GM23338 (cell line): ENCODE data around the gene MICAL3. TPM values are rescaled to one million over a fixed set of nuclear protein-coding genes. Genes with fewer than 3 reads are reported as not detected.

Source experiments
- ATAC-seq: fragments of 200-7000 bp; cut with Tn5 transposase; 3 replicates; pipeline ENCODE4 v1.9.1; 2020
- DNase-seq: peaks from one replicate; pipeline ENCODE4 v3.0.0-alpha.2; 2015; ENCODE audit warnings: low spot score
- H2AFZ ChIP-seq: fragments of 200-600 bp; sonication (generic); 2 replicates; pipeline ENCODE4 v1.8.0; 2016; ENCODE audit warnings: antibody characterized with exemption, mild to moderate bottlenecking, moderate library complexity
- H3F3A ChIP-seq: fragments of 200-600 bp; sonication (generic); replicated peaks from 2 replicates; pipeline ENCODE4 v1.8.0; 2017; ENCODE audit warnings: antibody characterized with exemption, mixed run types, low read depth
- H3K27ac ChIP-seq: fragments of 200-600 bp; sonication (generic); 2 replicates; pipeline ENCODE4 v1.6.1; 2016; ENCODE audit warnings: low read depth
- H3K27me3 ChIP-seq: fragments of 200-600 bp; sonication (generic); 2 replicates; pipeline ENCODE4 v1.8.0; 2016; ENCODE audit warnings: mild to moderate bottlenecking, mixed run types, moderate library complexity; ENCODE audit not compliant: insufficient read depth
- H3K36me3 ChIP-seq: fragments of 200-600 bp; sonication (generic); 2 replicates; pipeline ENCODE4 v1.8.0; 2016; ENCODE audit warnings: mild to moderate bottlenecking; ENCODE audit not compliant: insufficient read depth
- H3K4me1 ChIP-seq: fragments of 200-600 bp; sonication (generic); 2 replicates; pipeline ENCODE4 v1.8.0; 2016; ENCODE audit warnings: mild to moderate bottlenecking, moderate library complexity; ENCODE audit not compliant: insufficient read depth
- H3K4me2 ChIP-seq: fragments of 200-600 bp; sonication (generic); 2 replicates; pipeline ENCODE4 v1.7.1; 2017; ENCODE audit warnings: mixed run types
- H3K4me3 ChIP-seq: fragments of 200-600 bp; sonication (generic); 2 replicates; pipeline ENCODE4 v1.6.1; 2016; ENCODE audit warnings: mixed run types
- H3K79me2 ChIP-seq: fragments of 200-600 bp; sonication (generic); replicated peaks from 2 replicates; pipeline ENCODE4 v1.8.0; 2017; ENCODE audit warnings: mild to moderate bottlenecking; ENCODE audit not compliant: insufficient read depth
- H3K9me2 ChIP-seq: fragments of 200-600 bp; sonication (generic); 2 replicates; pipeline ENCODE4 v1.8.0; 2017; ENCODE audit not compliant: insufficient read depth
- H4K20me1 ChIP-seq: fragments of 200-600 bp; sonication (generic); replicated peaks from 2 replicates; pipeline ENCODE4 v1.8.0; 2017; ENCODE audit warnings: mild to moderate bottlenecking; ENCODE audit not compliant: insufficient read depth
- H3K27ac Mint-ChIP-seq: 2 replicates; pipeline ENCODE4 v1.8.0; 2020; ENCODE audit warnings: inconsistent platforms, mild to moderate bottlenecking, moderate library complexity, mixed read lengths
- H3K27me3 Mint-ChIP-seq: 3 replicates; pipeline ENCODE4 v1.8.0; 2022; ENCODE audit warnings: low read depth, mild to moderate bottlenecking, moderate library complexity, mixed read lengths, inconsistent platforms; ENCODE audit not compliant: insufficient read depth, poor library complexity
- H3K36me3 Mint-ChIP-seq: 3 replicates; pipeline ENCODE4 v1.8.0; 2021; ENCODE audit warnings: low read depth, mild to moderate bottlenecking, inconsistent platforms, moderate library complexity, mixed read lengths
- H3K4me1 Mint-ChIP-seq: 3 replicates; pipeline ENCODE4 v1.8.0; 2020; ENCODE audit warnings: mild to moderate bottlenecking, inconsistent platforms, mixed read lengths
- H3K4me3 Mint-ChIP-seq: 3 replicates; pipeline ENCODE4 v1.8.0; 2021; ENCODE audit warnings: moderate library complexity, mild to moderate bottlenecking, inconsistent platforms, mixed read lengths
- H3K9me3 Mint-ChIP-seq: 3 replicates; pipeline ENCODE4 v1.8.0; 2020; ENCODE audit warnings: moderate library complexity, mild to moderate bottlenecking, inconsistent platforms, mixed read lengths
- CREB1 ChIP-seq: fragments of 250-450 bp; sonication (Bioruptor Pico); IDR thresholded peaks from 2 replicates; pipeline ENCODE4 v1.5.0; 2020; ENCODE audit warnings: low read depth, mild to moderate bottlenecking, moderate library complexity
- EZH2 ChIP-seq: fragments of 200-600 bp; sonication (generic); IDR thresholded peaks from one replicate; pipeline ENCODE4 v1.8.0; 2017; ENCODE audit warnings: antibody characterized with exemption, mild to moderate bottlenecking, low read depth; ENCODE audit not compliant: unreplicated experiment
- EZH2phosphoT487 ChIP-seq: fragments of 200-600 bp; sonication (generic); IDR thresholded peaks from one replicate; pipeline ENCODE4 v1.8.1; 2018; ENCODE audit warnings: antibody characterized with exemption; ENCODE audit not compliant: unreplicated experiment
- JUNB ChIP-seq: IDR thresholded peaks from one replicate; pipeline ENCODE4 v1.6.1; 2016; ENCODE audit warnings: antibody characterized with exemption; ENCODE audit not compliant: unreplicated experiment
- NANOG ChIP-seq: IDR thresholded peaks from 2 replicates; pipeline ENCODE4 v1.6.1; 2016; ENCODE audit warnings: antibody characterized with exemption, borderline replicate concordance
- POLR2AphosphoS5 ChIP-seq: IDR thresholded peaks from 2 replicates; pipeline ENCODE4 v1.6.1; 2016; ENCODE audit warnings: antibody characterized with exemption, low read depth
- STAT1 ChIP-seq: IDR thresholded peaks from one replicate; pipeline ENCODE4 v1.6.1; 2016; ENCODE audit warnings: antibody characterized with exemption; ENCODE audit not compliant: unreplicated experiment
- ZNF114 ChIP-seq: fragments of 250-450 bp; sonication (Bioruptor Pico); IDR thresholded peaks from 2 replicates; pipeline ENCODE4 v1.5.0; 2020; ENCODE audit warnings: mild to moderate bottlenecking, moderate library complexity
- ZNF331 ChIP-seq: fragments of 250-450 bp; sonication (Bioruptor Pico); IDR thresholded peaks from 2 replicates; pipeline ENCODE4 v1.5.0; 2020; ENCODE audit warnings: low read depth, mild to moderate bottlenecking, moderate library complexity
- polyA plus RNA-seq: library from polyadenylated mRNA; unstranded; fragments of >200 nt; fragmentation: Nextera tagmentation; extraction: Ambion mirVana; gene quantifications from 2 replicates; pipeline ENCODE4 v1.2.1, GENCODE V29; 2016
- total RNA-seq: library from RNA; depleted of rRNA; stranded (reverse); fragments of >200 nt; shearing (Covaris generic); gene quantifications from 2 replicates; pipeline ENCODE4 v1.2.3, GENCODE V29; 2014
- TF ChIP-seq, protein P1 (sequence below), 2 experiments: fragments of 200-600 bp in 1 of 2; sonication (generic) in 1 of 2; conservative IDR thresholded peaks; 2 replicates each; pipeline versions ENCODE4 v1.5.1 to v1.6.1; 2016 to 2017; ENCODE audit warnings: antibody characterized with exemption in 2 of 2, low read depth in 2 of 2, mild to moderate bottlenecking in 2 of 2, moderate library complexity in 1 of 2
- TF ChIP-seq, protein P2 (sequence below): IDR thresholded peaks from one replicate; pipeline ENCODE4 v1.6.1; 2018; ENCODE audit warnings: antibody characterized with exemption; ENCODE audit not compliant: unreplicated experiment

The MICAL3 gene
- total and polyA plus RNA-seq, 2 experiments from 2014 or later, result 10.1 to 33.9 TPM

DNA sequence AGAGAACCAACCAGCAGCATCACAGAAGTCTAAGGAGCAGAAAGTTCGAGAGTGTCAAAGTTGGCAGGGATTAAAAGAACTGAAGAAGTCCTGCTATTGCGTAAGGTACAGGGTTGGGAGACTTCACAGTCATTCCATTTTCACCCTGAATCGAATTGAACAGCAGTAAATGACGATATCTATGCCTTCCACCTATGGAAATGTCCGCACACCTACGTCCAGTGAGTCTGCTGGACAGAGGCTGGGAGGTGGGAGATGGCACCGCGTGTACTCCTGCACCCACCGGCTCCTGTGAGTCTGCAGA lies 116.7 kb downstream of the MICAL3 start:
- Histone ChIP-seq H4K20me1 (peaks cover 13% of the 10 kb centered on the region; the same call in 1 of the 2 replicates), H3K27me3 (no peaks in the 10 kb centered on the region), H2AFZ (no peak overlapping the region), H3K4me2 (no peak overlapping the region), H3K79me2 (peaks cover 48% of the 10 kb centered on the region), H3K36me3 (no peaks in the 10 kb centered on the region; the same call in 1 of the 2 replicates), H3K4me1 (peaks cover 8% of the 10 kb centered on the region; the same call in 1 of the 2 replicates), H3K27ac (no peak overlapping the region), H3F3A (no peaks in the 10 kb centered on the region), H3K4me3 (no peak overlapping the region), H3K9me2 (no peaks in the 10 kb centered on the region)
- ATAC-seq (no peak), DNase-seq (no peak)
- no peak overlapping the region for H3K4me3 Mint-ChIP-seq
- H3K27me3 Mint-ChIP-seq, result peaks cover 2% of the 10 kb centered on the region
- no peak overlapping the region for H3K27ac Mint-ChIP-seq
- no peak for TF ChIP-seq ZNF331 (CRISPR knock-in tag)
- H3K9me3 Mint-ChIP-seq, result no peaks in the 10 kb centered on the region
- peaks cover 37% of the 10 kb centered on the region for H3K4me1 Mint-ChIP-seq
- H3K36me3 Mint-ChIP-seq, result peaks cover 26% of the 10 kb centered on the region

DNA sequence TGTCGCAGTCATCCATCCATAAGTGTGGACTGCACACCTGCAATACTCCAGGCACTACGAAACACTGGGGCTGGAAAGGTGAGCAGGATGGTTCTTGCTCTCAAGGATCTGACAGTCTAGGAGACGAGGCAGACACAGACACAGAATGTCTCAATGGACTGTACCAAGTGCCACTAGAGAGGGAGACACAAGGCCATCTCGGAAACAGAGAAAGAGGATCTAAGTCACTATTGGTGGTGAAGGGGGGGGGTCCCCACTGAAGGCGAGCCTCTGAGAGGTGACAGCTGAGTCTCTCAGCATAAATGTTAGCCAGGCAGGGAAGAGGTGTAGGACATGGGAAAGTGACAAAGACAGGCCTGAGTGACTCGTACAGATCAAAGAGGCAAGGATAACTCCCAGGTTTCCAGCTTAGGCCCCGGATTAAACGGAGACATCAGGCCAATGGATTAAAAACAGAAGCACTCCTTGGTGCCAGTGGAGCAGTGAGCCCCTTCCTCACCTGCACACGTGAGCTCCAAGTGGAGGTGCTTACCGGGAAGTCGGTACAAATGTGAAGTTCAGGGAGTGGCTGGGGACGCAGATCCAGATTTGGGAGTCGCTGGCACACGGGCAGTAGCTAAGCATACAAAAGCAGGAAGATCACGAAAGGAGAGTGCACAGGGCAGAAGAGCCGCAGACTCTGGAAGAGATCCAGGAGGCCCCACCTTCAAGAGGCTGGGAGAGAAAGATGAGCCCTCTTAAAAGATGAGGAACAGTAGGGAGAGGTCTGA lies 117.2 kb downstream of the MICAL3 start:
- H4K20me1 ChIP-seq, result peaks cover 11% of the 10 kb centered on the region; the same call in 1 of the 2 replicates
- peaks cover 36% of the 10 kb centered on the region for H3K4me1 Mint-ChIP-seq
- H3K4me1 ChIP-seq, result peaks cover 8% of the 10 kb centered on the region; the same call in 1 of the 2 replicates
- H3K9me3 Mint-ChIP-seq, result no peaks in the 10 kb centered on the region
- no peak for ATAC-seq
- H3K4me3 ChIP-seq, result no peak overlapping the region
- H3K27me3 ChIP-seq, result no peaks in the 10 kb centered on the region
- H3F3A ChIP-seq, result no peaks in the 10 kb centered on the region
- no peaks in the 10 kb centered on the region; the same call in 1 of the 2 replicates for H3K36me3 ChIP-seq
- no peak overlapping the region for H3K27ac ChIP-seq
- peaks cover 2% of the 10 kb centered on the region for H3K27me3 Mint-ChIP-seq
- no peaks in the 10 kb centered on the region for H3K9me2 ChIP-seq
- H3K4me2 ChIP-seq, result no peak overlapping the region
- H2AFZ ChIP-seq, result no peak overlapping the region
- DNase-seq, result no peak
- H3K79me2 ChIP-seq, result peaks cover 43% of the 10 kb centered on the region
- peaks cover 29% of the 10 kb centered on the region for H3K36me3 Mint-ChIP-seq
- no peak overlapping the region for H3K27ac Mint-ChIP-seq
- no peak overlapping the region for H3K4me3 Mint-ChIP-seq
- TF ChIP-seq CREB1 (CRISPR knock-in tag), result no peak
- TF ChIP-seq EZH2phosphoT487, result no peak
- TF ChIP-seq, protein P1, sequence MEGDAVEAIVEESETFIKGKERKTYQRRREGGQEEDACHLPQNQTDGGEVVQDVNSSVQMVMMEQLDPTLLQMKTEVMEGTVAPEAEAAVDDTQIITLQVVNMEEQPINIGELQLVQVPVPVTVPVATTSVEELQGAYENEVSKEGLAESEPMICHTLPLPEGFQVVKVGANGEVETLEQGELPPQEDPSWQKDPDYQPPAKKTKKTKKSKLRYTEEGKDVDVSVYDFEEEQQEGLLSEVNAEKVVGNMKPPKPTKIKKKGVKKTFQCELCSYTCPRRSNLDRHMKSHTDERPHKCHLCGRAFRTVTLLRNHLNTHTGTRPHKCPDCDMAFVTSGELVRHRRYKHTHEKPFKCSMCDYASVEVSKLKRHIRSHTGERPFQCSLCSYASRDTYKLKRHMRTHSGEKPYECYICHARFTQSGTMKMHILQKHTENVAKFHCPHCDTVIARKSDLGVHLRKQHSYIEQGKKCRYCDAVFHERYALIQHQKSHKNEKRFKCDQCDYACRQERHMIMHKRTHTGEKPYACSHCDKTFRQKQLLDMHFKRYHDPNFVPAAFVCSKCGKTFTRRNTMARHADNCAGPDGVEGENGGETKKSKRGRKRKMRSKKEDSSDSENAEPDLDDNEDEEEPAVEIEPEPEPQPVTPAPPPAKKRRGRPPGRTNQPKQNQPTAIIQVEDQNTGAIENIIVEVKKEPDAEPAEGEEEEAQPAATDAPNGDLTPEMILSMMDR (conservative IDR thresholded peaks at IDR 0.05; ENCODE audit: low read depth in 2 of 2), result no peak
- no peak for TF ChIP-seq ZNF114
- TF ChIP-seq NANOG, result no peak
- TF ChIP-seq, protein P2, sequence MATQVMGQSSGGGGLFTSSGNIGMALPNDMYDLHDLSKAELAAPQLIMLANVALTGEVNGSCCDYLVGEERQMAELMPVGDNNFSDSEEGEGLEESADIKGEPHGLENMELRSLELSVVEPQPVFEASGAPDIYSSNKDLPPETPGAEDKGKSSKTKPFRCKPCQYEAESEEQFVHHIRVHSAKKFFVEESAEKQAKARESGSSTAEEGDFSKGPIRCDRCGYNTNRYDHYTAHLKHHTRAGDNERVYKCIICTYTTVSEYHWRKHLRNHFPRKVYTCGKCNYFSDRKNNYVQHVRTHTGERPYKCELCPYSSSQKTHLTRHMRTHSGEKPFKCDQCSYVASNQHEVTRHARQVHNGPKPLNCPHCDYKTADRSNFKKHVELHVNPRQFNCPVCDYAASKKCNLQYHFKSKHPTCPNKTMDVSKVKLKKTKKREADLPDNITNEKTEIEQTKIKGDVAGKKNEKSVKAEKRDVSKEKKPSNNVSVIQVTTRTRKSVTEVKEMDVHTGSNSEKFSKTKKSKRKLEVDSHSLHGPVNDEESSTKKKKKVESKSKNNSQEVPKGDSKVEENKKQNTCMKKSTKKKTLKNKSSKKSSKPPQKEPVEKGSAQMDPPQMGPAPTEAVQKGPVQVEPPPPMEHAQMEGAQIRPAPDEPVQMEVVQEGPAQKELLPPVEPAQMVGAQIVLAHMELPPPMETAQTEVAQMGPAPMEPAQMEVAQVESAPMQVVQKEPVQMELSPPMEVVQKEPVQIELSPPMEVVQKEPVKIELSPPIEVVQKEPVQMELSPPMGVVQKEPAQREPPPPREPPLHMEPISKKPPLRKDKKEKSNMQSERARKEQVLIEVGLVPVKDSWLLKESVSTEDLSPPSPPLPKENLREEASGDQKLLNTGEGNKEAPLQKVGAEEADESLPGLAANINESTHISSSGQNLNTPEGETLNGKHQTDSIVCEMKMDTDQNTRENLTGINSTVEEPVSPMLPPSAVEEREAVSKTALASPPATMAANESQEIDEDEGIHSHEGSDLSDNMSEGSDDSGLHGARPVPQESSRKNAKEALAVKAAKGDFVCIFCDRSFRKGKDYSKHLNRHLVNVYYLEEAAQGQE, result no peak
- TF ChIP-seq STAT1, result no peak
- no peak for TF ChIP-seq EZH2
- no peak for TF ChIP-seq POLR2AphosphoS5
- TF ChIP-seq JUNB, result no peak
- TF ChIP-seq ZNF331 (CRISPR knock-in tag), result no peak
